ENCODE measurements around the gene IREB2.
"Not testable (repeated sequence)": the region's sequence is repeated elsewhere in the genome, so short reads cannot be mapped to it uniquely, and the experiment has no call there.

The IREB2 gene

DNA sequence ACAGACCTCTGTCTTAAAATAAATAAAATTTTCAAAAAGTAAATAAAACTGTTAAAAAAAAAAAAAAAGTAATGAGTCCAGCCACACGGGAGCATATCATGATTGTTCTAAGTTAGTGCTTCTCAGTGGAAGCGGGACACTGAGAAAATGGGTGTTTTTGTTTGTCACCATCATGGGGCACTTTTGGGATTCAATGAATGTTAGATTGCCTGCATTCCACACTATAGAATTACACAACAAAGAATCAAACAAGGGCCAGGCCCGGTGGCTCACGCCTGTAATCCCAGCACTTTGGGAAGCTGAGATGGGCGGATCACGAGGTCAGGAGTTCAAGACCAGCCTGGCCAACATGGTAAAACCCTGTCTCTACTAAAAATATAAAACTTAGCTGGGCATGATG is 3.3 kb upstream of the IREB2 start:
- not testable (repeated sequence) for DNase-seq (ENCODE audit: low spot score)

- no peak for DNase-seq (ENCODE audit: low spot score)
Observed at GRCh38 chr15:78437107-78437761, 782 bp upstream of the IREB2 start.

- peak; percentile 20 for DNase-seq (ENCODE audit: low spot score)
Observed at GRCh38 chr15:78438619-78439285, 736 bp downstream of the IREB2 start.

DNA sequence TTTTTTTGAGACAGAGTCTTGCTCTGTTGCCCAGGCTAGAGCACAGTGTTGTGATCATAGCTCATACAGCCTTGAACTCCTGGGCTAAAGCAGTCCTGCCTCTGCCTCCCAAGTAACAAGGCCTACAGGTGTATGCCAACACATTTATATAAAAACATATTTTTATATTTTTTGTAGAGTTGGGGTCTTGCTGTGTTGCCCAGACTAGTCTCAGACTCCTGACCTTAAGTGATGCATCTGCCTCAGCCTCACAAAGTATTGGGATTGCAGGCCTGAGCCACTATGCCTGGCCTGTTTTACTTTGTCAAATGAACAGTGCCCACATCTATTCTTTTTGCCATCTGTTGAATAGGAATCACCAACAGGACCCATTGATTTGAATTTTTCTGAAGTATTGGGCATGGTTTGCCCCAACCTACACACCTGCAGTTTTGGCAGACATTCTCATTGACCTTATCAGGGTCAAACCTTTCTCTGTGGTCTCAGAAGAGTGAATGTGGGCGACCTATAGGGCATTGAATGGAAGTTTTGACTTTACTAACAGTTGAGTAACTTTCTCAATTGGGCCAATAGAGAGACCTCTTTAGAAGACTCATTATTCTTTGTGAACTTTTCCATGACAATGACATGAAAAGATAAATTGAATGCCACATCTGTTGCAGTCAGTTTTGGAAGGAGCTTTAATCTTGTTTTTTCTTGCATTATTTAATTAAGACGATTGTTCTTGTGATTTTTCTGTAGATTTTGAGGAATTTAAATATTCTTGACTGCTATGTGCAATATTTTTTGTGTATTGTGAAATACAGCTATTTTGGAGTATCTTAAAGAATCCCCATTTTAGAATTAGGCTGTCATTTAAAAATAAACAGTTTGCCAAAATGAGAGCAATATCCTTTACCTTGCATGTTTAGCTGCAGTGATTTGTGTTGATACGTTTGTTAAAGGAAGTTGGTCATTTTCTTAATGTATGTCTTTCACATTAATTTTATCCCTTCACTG is 2.7 kb downstream of the IREB2 start:
- DNase-seq (ENCODE audit: low spot score) = no peak

DNA sequence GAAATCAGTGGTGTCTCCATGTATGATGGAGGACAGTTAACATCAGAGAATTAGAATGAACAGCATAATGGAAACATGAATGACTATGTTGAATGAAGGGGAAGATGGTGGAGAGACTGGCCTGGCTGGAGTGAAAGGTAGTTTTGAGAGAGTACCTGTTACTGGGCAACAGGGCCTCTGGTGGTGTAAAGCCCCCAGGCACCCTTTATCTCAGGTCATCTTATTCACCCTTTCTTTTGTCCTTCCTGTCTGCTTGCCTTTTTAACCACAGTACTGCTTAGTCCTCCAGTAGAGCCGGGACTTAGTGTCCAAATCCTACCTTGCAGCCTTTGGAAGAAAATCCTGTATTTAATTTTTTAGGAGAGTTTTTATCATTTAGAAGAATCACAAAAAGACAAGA is 6.2 kb downstream of the IREB2 start:
- DNase-seq (ENCODE audit: low spot score) = no peak

- no peak for DNase-seq (ENCODE audit: low spot score)
Observed at GRCh38 chr15:78445875-78446274, 7.9 kb downstream of the IREB2 start.

- DNase-seq (ENCODE audit: low spot score) = no peak
Observed at GRCh38 chr15:78446551-78446950, 8.5 kb downstream of the IREB2 start.

- DNase-seq (ENCODE audit: low spot score) = no peak
Observed at GRCh38 chr15:78448441-78449219, 10.6 kb downstream of the IREB2 start.

DNA sequence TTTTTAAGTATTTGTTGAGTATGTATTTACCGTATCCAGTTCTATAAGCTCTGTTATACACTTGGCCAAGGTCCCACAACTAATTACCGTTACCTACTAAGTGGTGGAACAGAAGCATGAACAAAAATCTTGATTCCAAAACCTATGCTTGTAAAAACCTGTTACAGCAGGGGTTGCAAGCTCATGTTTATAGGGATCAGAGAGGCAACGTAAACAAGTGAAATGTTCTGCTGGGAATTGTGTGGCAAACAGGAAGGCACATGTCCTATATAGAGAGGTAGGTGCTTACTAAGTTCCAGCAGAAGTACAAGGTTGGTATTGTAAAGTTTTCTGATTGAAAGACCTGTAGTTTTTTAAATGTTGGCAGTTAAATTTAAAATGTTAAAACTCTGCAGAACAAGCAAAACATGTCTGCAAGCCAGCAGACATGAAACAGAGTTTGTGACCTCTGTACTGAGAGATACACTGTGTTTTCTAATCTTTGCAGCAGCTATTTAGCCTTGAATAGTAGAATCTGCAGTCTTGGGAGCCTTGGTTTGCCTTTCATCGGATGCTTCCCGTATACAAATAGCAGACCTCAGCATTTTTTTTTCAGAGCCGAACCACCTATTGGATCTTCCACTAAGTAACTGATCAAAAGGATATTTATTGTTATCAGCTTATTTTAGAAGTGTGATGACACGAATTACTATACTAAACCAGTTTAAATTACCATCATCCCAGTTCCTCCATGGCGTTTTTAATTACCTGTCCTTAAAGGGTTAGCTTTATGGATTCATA is 11.4 kb downstream of the IREB2 start:
- DNase-seq (ENCODE audit: low spot score) = no peak

DNA sequence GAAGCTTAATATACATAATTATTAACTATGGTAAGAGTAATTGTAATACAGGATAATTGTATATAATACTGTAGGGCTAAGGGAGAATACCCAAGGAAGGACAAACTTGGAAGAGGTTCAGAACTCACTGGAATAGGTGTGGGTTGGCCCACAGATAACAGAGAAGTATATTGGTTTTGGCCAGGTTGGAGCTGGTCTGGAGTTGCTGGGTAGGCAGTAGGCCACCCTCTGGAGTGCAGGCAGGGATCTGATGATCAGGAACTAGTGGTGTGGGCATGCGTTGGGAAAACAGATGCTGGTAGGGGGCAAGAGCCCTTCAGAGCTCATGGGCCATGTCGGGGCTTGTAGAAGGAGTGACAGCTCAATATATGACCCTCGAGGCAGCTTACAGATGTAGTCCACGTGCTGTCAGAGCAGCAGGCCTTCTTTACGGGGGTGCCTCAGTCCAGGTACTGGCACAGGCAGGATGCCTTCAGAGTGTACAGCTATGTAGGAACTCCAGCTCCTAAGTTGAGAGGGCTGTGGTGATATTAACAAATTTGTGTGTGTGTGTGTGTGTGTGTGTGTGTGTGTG is 12.4 kb downstream of the IREB2 start:
- DNase-seq (ENCODE audit: low spot score) = no peak

GRCh38 chr15:78452485-78452884 is 14.5 kb downstream of the IREB2 start:
- no peak for DNase-seq (ENCODE audit: low spot score)

DNA sequence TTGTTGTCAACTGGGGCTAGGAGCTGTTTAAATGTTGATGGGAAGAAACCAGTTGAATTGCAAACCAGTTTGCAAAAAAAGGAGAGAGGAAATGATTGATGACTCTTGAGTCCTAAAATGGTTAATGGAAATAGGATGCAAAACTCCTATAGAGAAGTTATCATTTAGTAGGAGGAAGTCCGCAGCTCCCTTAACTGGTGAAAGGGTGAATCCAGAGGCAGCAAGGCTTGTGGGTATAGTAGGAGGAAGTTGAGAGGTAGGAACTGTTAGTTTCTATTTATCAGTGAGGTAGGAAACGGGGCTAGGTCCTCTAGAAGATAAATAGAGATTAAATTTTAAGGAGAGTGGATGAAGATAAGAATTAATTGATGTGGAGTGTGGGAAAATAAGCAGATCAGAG is 15.4 kb downstream of the IREB2 start:
- DNase-seq (ENCODE audit: low spot score) = no peak

- DNase-seq (ENCODE audit: low spot score) = no peak
Observed at GRCh38 chr15:78454992-78455391, 17.0 kb downstream of the IREB2 start.

DNA sequence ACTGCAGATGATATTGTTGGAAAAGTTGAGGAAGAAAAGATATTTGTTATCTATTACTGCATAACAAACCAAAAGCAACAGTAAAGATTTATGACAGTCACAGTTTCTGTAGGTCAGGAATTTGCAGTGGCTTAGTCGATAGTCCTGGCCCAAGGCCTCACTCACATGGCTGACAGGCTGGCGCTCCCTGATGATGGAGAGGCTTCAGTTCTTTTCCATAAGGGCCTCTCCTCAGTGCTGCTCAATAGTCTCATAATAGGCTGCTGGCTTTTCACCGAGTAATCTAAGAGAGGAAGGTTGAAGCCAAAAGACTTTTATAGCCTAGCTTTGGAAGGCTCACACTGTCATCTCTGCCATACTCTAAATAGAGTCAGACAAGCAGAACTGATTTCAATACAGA is 17.7 kb downstream of the IREB2 start:
- DNase-seq (ENCODE audit: low spot score) = no peak

DNA sequence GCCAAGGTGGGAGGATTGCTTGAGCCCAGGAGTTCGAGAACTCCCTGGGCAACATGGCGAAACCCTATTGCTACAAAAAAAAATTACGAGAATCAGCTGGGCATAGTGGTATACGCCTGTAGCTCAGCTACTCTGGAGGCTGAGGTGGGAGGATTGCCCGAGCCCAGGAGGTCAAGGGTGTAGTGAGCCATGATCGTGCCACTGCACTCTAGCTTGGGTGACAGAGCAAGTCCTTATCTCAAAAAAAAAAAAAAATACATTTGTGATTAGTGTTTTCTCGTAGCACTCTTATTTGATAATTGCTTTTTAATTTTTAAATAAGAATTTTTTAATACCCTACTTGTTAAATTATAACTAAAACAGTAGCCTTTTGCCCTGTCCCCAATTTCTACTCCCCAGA is 18.4 kb downstream of the IREB2 start:
- no peak for DNase-seq (ENCODE audit: low spot score)

DNA sequence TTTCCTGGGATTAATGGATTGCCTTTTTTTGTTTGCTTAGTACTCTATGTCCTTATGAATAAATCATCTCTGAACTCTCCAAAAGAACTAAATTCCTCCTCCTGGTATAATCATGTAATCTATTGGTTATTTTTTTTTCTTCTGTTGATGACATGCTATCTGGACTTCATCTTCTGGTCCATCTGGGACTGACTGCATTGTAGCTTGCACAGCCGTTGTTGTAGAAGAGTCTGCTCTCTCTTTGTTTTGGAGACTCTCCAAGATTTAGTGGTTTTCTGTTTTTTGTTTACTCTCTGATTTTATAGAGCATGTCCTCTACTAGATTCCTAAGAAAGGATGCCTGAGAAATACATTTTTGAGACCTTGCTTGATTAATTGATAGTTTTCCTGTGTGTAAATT is 19.1 kb downstream of the IREB2 start:
- peak; percentile 30 for DNase-seq (ENCODE audit: low spot score)

GRCh38 chr15:78460737-78461136 is 22.7 kb downstream of the IREB2 start:
- no peak for DNase-seq (ENCODE audit: low spot score)

DNA sequence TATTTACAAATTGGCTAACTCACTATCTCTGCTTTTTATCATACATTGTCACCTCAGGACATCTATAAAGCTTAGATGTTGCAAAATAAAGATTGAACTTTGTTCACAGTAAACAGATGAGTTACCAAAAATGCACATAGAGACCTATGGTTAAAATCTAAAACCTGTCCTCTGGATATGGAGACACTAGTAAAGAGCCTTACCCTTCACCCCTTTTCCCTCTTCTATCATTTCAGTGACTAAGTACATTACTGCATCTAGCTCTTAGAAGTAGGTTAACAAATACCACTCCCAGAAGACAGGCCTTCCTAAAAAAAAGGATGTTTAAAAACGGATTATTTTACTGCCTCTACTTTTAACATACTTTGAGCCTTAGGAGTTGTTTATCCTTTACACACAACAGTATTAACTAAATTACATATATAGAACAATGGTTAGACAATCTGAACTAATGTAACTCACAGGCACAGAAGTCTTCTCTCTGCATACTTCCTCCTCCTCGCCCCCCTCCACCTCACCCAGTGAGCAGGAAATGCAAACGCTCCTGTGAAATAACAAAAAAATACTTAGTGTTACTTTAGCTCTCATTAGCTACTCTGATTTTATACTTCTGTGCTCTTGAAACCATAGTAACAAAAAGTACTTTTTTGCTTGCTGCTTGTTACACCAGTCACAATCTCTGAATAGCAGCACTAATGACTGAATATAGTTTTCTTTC is 23.3 kb downstream of the IREB2 start:
- peak; percentile 7 for DNase-seq (ENCODE audit: low spot score)

GRCh38 chr15:78469031-78469430 is 31.0 kb downstream of the IREB2 start:
- no peak for DNase-seq (ENCODE audit: low spot score)

DNA sequence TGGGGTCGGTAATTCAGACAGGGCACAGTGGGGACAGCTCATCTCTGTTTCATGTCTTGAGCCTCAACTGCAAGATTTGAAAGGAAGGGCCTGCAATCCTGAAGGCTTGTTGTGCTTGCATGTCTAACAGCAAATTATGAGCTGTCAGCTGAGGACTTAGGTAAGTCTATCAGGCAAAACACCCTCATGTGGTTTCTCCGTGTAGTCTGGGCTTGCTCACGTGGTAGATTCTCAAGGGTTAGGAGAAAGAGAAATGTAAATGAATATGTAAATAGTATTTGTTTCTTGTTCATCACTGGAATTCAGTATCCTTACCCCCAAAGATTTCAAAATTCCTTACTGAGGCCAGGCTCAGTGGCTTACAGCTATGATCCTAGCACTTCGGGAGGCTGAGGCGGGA is 39.3 kb downstream of the IREB2 start:
- DNase-seq (ENCODE audit: low spot score) = no peak

All from kidney tubule cell (primary cell).